ENCODE measurements around the gene NFKBIE. TPM values are rescaled to one million over a fixed set of nuclear protein-coding genes. Genes with fewer than 3 reads are reported as not detected.
A peak's percentile ranks its signal among the peaks of the same experiment; 100 is the strongest.

The NFKBIE gene
- total and polyA plus RNA-seq, 2 experiments from 2014 or later, result 14.6 to 25.9 TPM

DNA sequence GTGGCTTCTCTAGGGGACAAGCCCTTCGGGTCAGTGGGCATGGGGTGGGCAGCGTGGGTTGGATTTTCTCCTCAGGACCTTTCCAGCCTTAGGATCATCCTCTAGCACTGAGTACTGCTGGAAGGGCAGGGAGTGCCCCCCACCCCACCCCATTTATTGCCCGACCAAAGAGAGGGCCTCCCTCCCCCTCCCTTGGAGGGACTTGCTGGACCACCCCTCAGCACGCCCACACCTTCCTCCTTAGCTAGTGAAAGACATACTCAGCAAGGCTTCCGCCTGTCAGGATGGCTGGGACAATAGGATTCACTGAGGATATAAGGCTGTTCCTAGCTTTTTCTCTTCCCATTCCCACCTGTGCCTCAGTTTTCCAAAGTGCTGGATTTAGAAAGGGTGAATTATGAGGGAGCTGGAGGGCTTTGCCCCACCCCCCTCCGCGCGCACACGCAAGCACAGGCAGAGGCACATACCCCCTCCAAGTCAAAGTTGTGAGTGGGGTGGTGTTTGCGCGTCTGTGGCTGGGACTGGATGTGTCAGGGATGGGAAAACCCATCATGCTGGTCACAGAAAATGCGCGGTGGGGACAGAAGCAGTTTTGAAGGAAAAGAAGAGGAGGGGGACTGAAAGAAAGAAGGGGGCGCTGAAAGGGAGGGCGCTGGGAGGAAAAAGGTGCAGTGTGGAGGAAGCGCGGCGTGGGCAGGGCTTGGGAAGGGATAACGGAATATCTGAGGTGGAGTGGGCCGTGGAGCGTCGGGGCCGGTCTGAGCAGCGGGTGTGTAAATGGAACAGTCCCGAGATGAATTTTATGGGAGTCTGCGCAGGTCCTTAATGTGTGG lies 42.6 kb downstream of the NFKBIE start:
- ATAC-seq (peak; percentile 4), DNase-seq (ENCODE audit: low spot score) (peak; percentile 74)
- peak; percentile 51; the same call in 1 of the 2 replicates for TF ChIP-seq POLR2AphosphoS5 (IDR thresholded peaks at IDR 0.05; ENCODE audit: low read depth)
- no peak for TF ChIP-seq STAT1 (IDR thresholded peaks at IDR 0.05; ENCODE audit: unreplicated experiment)
- no peak for TF ChIP-seq EZH2phosphoT487 (IDR thresholded peaks at IDR 0.05; ENCODE audit: unreplicated experiment)
- Histone ChIP-seq H3K4me1 (ENCODE audit: insufficient read depth) (peaks cover 58% of the 10 kb centered on the region), H3K27ac (ENCODE audit: low read depth) (peak overlapping the region; percentile 26; the same call in 1 of the 2 replicates), H2AFZ (peak overlapping the region; percentile 76; the same call in 1 of the 2 replicates), H3K4me2 (peak overlapping the region; percentile 98), H3K4me3 (peak overlapping the region; percentile 84), H3K79me2 (replicated peaks; ENCODE audit: insufficient read depth) (peaks cover 42% of the 10 kb centered on the region), H3F3A (replicated peaks; ENCODE audit: low read depth) (peaks cover 38% of the 10 kb centered on the region), H3K36me3 (ENCODE audit: insufficient read depth) (no peaks in the 10 kb centered on the region), H4K20me1 (replicated peaks; ENCODE audit: insufficient read depth) (peaks cover 32% of the 10 kb centered on the region), H3K27me3 (ENCODE audit: insufficient read depth) (no peaks in the 10 kb centered on the region), H3K9me2 (ENCODE audit: insufficient read depth) (no peaks in the 10 kb centered on the region)
- H3K27me3 Mint-ChIP-seq (ENCODE audit: insufficient read depth, low read depth, poor library complexity), result peaks cover 36% of the 10 kb centered on the region
- no peak overlapping the region for H3K27ac Mint-ChIP-seq
- no peaks in the 10 kb centered on the region for H3K9me3 Mint-ChIP-seq
- peaks cover 16% of the 10 kb centered on the region; the same call in 2 of the 3 replicates for H3K36me3 Mint-ChIP-seq (ENCODE audit: low read depth)
- H3K4me3 Mint-ChIP-seq, result peak overlapping the region; percentile 94
- peaks cover 72% of the 10 kb centered on the region for H3K4me1 Mint-ChIP-seq

- H3K27me3 Mint-ChIP-seq (ENCODE audit: insufficient read depth, low read depth, poor library complexity), result peaks cover 34% of the 10 kb centered on the region
- no peak overlapping the region for H3K4me3 ChIP-seq
- no peaks in the 10 kb centered on the region for H3K27me3 ChIP-seq (ENCODE audit: insufficient read depth)
- peaks cover 65% of the 10 kb centered on the region for H3K4me1 ChIP-seq (ENCODE audit: insufficient read depth)
- H3K9me2 ChIP-seq (ENCODE audit: insufficient read depth), result no peaks in the 10 kb centered on the region
- H3K36me3 ChIP-seq (ENCODE audit: insufficient read depth), result no peaks in the 10 kb centered on the region
- H3K4me1 Mint-ChIP-seq, result peaks cover 72% of the 10 kb centered on the region
- DNase-seq (ENCODE audit: low spot score), result no peak
- no peak overlapping the region for H2AFZ ChIP-seq
- peaks cover 35% of the 10 kb centered on the region for H3K79me2 ChIP-seq (replicated peaks; ENCODE audit: insufficient read depth)
- H3K27ac ChIP-seq (ENCODE audit: low read depth), result no peak overlapping the region
- H4K20me1 ChIP-seq (replicated peaks; ENCODE audit: insufficient read depth), result peaks cover 28% of the 10 kb centered on the region
- 0 out of 3 replicates have a peak overlapping the region, but pooled peaks have one; percentile 94 for H3K4me3 Mint-ChIP-seq
- no peaks in the 10 kb centered on the region for H3K9me3 Mint-ChIP-seq
- H3F3A ChIP-seq (replicated peaks; ENCODE audit: low read depth), result peaks cover 45% of the 10 kb centered on the region
- TF ChIP-seq EZH2phosphoT487 (IDR thresholded peaks at IDR 0.05; ENCODE audit: unreplicated experiment) (no peak), CREB1 (CRISPR knock-in tag; IDR thresholded peaks at IDR 0.05; ENCODE audit: low read depth) (no peak), CTCF (conservative IDR thresholded peaks at IDR 0.05; ENCODE audit: low read depth in 2 of 2) (no peak), ZNF331 (CRISPR knock-in tag; IDR thresholded peaks at IDR 0.05; ENCODE audit: low read depth) (no peak), JUNB (IDR thresholded peaks at IDR 0.05; ENCODE audit: unreplicated experiment) (no peak)
- TF ChIP-seq, protein P1, sequence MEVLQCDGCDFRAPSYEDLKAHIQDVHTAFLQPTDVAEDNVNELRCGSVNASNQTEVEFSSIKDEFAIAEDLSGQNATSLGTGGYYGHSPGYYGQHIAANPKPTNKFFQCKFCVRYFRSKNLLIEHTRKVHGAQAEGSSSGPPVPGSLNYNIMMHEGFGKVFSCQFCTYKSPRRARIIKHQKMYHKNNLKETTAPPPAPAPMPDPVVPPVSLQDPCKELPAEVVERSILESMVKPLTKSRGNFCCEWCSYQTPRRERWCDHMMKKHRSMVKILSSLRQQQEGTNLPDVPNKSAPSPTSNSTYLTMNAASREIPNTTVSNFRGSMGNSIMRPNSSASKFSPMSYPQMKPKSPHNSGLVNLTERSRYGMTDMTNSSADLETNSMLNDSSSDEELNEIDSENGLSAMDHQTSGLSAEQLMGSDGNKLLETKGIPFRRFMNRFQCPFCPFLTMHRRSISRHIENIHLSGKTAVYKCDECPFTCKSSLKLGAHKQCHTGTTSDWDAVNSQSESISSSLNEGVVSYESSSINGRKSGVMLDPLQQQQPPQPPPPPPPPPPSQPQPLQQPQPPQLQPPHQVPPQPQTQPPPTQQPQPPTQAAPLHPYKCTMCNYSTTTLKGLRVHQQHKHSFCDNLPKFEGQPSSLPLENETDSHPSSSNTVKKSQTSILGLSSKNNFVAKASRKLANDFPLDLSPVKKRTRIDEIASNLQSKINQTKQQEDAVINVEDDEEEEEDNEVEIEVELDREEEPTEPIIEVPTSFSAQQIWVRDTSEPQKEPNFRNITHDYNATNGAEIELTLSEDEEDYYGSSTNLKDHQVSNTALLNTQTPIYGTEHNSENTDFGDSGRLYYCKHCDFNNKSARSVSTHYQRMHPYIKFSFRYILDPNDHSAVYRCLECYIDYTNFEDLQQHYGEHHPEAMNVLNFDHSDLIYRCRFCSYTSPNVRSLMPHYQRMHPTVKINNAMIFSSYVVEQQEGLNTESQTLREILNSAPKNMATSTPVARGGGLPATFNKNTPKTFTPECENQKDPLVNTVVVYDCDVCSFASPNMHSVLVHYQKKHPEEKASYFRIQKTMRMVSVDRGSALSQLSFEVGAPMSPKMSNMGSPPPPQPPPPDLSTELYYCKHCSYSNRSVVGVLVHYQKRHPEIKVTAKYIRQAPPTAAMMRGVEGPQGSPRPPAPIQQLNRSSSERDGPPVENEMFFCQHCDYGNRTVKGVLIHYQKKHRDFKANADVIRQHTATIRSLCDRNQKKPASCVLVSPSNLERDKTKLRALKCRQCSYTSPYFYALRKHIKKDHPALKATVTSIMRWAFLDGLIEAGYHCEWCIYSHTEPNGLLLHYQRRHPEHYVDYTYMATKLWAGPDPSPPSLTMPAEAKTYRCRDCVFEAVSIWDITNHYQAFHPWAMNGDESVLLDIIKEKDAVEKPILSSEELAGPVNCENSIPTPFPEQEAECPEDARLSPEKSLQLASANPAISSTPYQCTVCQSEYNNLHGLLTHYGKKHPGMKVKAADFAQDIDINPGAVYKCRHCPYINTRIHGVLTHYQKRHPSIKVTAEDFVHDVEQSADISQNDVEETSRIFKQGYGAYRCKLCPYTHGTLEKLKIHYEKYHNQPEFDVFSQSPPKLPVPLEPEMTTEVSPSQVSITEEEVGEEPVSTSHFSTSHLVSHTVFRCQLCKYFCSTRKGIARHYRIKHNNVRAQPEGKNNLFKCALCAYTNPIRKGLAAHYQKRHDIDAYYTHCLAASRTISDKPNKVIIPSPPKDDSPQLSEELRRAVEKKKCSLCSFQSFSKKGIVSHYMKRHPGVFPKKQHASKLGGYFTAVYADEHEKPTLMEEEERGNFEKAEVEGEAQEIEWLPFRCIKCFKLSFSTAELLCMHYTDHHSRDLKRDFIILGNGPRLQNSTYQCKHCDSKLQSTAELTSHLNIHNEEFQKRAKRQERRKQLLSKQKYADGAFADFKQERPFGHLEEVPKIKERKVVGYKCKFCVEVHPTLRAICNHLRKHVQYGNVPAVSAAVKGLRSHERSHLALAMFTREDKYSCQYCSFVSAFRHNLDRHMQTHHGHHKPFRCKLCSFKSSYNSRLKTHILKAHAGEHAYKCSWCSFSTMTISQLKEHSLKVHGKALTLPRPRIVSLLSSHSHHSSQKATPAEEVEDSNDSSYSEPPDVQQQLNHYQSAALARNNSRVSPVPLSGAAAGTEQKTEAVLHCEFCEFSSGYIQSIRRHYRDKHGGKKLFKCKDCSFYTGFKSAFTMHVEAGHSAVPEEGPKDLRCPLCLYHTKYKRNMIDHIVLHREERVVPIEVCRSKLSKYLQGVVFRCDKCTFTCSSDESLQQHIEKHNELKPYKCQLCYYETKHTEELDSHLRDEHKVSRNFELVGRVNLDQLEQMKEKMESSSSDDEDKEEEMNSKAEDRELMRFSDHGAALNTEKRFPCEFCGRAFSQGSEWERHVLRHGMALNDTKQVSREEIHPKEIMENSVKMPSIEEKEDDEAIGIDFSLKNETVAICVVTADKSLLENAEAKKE (CRISPR knock-in tag; IDR thresholded peaks at IDR 0.05), result no peak
- peak overlapping the region; percentile 74 for H3K27ac Mint-ChIP-seq
- H3K4me2 ChIP-seq, result peak overlapping the region; percentile 98
- no peak for ATAC-seq
- H3K36me3 Mint-ChIP-seq (ENCODE audit: low read depth), result peaks cover 13% of the 10 kb centered on the region; the same call in 2 of the 3 replicates
Measured at GRCh38 chr6:44221961-44222335, 43.4 kb downstream of the NFKBIE start.

Data from GM23338 (cell line).